Stimulated activated CD8-positive, alpha-beta memory T cell treated with anti-CD3 and anti-CD28 coated beads, Interleukin-2, amount 100 ng/mL, for 1 hour (primary cell): ENCODE data around the gene MTERF2.
A peak's percentile ranks its signal among the peaks of the same experiment; 100 is the strongest.

Source experiments
- DNase-seq, 2 donors: peaks; one replicate each; pipeline ENCODE4 v3.0.0-alpha.2; 2020; ENCODE audit warnings: low read depth in 2 of 2

MTERF2 gene

DNA sequence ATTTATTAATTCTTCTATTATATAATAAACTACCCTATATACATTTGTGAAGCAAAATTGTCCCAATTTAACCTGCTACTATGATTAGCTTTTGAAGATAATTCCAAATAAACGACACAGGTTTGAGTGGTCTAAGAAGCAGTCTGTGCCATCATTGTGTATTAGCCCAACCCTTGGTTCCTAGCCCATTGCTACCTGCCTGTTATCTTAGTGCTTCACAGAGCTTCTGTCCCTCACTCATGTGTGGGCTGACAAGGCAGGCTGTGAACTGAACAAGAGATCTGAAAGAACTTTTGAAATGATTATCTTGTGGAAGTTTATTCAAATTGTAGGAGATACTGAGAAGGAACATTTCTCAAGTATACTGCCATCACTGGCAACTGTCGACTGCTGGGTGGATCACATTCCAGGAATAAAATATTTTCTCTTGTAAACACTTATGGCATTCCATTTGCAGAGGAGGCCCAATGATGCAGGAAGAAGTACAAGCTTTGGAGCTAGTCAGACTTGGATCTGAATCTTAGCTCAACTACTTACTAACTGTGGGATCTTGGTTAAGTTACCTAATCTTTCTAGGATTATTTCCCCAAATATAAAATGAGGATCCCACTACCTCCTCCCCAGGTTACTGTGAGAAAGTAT is 7.8 kb upstream of the MTERF2 start:
- DNase-seq: no peak

DNA sequence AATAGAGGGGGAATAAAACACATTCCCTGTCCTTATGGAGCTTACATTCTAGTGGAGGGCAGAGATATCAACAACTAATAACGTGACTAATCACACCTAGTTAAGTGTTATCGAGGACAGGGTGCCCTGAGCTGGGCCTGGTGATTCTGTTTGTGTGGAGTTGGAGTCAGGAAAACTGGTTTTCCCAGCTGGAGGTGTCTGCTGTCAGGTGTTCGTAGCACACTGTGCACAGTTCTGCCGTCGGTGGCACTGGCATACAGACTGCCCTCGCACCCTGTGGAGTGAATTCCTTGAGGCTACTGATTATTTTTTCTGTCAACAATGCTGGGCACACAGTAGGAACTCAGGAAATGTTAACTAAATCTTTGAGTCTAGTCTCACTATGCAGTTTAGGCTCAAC is 900 bp upstream of the MTERF2 start:
- no peak for DNase-seq

DNA sequence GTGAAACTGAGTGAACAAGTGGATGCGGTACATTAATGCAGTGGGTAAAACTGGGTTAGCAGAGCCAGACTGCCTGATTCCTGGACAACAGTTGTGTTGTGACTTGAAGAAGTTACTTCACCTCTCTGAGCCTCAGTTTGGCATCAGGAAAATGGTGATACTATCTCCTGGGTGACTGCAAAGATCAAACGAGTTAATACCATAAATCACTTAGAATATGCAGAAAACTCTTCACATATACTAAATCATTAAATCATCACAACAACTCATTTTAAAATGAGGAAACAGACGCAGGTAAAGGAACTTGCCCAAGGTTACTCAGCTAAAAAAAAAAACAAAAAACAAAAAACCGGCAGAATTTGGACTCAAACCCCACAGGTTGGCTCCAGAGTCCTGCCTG is 811 bp downstream of the MTERF2 start:
- no peak for DNase-seq

DNA sequence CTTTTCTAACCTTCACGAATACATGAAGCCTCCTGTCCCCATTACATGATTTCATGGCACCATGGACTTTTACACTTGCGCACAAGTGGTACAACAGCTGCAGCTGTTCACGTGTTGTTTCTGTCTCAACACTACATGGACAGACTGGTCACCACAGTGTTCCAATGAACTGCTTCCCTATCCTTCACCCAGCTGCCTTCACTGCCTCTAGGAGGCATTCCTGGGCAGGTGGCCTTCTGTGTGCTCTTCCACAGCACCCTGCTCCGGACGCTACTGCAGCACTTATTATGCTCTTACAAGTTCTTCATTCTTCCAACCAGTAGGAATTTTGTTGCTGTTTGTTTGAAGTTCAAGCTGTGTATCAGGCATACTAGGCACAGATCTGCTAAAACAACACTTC is 1.5 kb downstream of the MTERF2 start:
- no peak for DNase-seq

DNA sequence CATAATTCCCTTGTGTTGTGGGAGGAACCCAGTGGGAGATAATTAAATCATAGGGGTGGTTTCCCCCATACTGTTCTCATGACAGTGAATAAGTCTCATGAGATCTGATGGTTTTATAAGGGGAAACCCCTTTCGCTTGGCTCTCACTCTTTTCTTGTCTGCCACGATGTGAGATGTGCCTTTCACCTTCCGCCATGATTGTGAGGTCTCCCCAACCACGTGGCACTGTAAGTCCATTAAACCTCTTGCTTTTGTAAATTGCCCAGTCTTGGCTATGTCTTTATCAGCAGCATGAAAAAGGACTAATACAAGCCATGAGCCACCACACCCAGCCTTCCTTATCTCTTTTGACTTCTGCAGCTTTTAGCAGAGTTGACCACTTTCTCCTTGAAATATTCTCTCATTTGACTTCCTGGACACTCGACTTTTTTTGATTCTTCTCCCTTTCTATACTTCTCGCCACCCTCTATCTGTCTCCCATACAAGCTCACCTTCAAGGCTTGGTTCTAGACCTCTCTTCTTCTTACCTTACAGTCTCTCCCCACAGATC is 2.3 kb downstream of the MTERF2 start:
- no peak for DNase-seq

DNA sequence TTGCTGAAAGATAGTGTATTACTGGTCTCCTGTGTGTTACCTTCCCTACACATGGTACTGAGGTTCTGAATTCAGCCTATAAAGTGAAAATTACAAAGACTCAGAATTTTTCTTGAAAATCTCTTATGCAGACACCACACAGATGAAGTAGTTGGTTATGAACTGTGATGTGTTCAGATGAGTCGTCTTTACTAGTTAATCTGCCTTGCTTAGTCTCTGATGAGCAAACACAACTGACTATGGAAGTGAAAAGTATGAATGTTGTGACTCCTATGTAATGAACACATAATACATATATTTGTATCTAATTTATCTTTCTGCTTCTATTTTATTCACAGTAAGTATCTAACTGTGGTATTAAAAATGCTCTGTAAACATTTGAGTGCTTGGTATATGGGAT is 4.7 kb downstream of the MTERF2 start:
- DNase-seq: no peak

DNA sequence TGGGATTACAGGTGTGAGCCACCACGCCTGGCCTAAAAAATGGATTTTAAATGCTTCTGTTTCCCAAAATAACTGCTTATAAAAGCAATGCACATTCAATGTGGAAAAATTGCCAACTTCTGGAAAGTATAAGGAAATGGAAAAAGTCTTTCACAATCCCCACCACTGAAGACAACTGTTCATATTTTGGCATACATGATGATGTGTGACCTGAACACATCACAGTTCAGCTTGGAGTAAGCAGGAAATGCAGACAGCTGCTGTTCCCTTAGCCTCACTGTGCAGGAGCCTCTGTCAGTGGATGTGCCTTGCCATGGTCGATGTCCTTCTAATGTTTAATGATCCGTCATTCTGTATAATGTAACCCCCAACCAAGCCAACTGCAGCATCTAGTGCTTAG is 5.2 kb downstream of the MTERF2 start:
- no peak for DNase-seq

DNA sequence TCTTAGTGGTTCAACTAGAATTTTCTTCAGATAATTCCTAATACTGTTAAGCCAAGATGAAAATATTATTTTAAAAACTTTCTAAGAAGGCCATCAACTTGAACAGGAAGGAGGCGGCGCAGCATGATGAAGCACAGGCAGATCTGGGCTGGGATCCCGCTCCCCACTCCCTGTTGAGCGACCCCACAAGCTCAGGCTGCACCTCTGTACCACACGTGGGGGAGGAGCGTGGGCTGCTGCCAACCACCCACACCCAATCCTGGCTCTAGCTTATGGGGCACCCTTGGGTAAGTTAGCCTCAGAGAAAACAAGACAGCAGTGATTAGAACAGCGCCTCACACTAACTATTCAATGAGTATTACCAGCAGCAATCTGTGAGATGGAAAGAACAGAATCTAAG is 6.0 kb downstream of the MTERF2 start:
- no peak for DNase-seq

DNA sequence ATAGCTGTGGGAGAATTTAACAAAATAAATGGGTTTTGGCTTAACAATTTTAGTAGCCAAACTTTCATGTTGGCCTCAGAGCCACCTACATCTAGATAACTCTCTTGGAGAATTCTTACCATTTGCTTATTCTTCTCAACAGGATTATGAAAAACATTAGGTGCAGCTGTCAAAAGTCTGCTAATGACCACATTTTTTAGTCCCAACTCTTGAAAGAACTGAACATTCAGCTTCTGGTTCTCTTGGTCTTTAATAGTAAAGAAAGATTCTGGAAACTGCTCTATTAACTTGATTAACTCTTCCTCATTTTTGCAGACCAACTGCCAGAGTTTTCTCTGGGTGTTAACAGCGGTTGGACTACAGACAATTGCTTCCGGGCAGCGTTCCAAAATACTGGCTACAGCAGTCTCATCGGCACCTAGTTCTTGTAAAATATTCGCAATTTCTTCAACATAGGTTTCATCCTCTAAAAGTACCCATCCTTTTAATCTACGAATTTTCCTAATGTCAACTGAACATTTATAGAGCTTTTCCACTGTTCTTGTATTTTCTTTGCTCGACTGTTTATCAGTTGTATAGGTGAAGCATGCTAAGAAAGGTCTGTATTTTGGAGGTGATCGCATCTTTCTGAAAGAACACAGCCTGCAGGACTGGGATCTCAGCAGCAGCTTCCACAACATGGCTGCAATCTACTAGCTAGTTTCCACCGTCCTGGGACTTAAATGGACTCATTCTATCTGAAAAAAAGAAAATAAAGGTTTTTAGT is 8.7 kb downstream of the MTERF2 start:
- no peak for DNase-seq

DNA sequence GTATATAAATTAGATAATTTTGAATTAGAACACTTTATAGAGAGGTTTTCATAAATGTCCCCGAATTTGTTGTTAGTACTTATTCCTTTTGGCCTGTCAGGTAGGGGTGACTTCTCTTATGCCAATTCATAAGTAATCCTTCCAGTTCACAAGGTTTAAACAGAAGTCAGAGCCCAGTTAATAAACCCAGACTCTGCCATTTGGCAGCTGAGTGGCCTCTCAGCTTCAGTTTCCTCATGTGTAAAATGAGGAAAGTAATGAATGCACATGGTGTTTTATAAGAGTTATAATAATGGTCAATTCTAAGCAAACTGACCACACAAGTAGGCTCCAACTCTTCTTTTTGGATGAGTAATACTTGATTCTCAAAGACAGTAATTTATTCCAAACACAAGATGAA is 10.3 kb downstream of the MTERF2 start:
- DNase-seq: no peak

DNA sequence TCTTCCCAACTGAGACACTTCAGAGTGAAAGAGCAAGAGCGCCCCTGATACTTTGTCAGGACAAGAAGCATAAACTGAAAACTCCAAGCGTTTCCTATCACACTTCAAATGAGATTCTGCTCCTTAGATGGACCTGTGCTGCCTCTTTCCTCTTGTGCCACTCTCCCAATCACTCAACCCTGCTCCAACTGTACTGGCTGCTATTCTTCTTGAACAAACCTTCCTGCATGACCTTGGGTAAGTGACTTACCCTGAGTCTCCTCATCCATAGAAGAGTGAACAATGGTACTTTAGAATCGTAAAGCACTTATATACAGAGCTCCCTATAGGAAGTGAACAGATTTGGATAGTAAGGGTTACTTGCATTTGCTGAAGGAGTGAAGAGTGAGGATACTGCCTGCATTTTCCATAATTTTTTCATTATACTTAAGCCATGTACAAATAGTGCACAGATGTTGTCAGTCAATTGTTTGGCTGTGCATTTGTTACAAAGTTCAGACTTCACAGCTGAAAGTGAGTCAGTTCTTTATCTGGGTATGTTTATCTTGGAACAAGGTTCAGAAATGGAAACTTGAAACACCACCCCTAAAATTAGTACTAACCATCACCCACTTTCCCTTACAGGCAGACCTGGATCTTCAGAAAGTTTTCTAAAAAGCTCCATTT is 10.8 kb downstream of the MTERF2 start:
- DNase-seq: no peak

DNA sequence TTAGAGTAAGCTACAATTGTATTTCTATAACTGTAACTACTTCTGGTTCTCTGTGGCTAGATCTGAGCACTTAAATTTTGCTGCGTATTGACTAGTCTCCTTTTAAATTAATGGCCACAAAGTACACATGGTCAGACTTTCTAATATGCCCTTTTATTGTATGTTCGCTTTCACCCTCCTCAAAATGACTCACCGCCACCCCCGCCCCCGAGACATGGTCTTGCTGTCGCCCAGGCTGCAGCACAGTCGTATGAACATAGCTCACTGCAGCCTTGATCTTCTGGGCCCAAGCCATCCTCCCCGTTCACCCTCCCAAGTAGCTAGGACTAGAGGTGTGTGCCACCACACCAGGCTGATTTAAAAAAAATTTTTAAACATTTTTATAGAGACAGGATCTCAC is 11.8 kb downstream of the MTERF2 start:
- no peak for DNase-seq

DNA sequence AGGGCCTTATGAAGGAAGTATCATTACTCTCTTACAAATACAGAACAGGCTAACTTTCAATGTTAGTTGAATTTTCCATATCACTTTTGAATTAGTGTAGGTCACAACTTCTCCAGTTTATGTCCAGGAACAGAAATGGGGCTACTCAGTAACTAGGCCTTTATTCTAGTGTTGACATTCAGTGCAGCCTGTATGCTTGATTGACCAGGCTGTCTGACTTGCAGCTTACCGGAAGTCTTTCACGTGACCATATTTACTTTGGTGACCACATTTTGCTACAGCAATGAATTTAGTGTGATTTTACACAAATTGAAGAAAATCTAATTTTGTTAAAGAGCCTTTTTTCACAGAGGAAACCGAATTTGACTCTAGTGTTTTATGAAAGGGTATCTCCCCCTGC is 12.4 kb downstream of the MTERF2 start:
- no peak for DNase-seq

DNA sequence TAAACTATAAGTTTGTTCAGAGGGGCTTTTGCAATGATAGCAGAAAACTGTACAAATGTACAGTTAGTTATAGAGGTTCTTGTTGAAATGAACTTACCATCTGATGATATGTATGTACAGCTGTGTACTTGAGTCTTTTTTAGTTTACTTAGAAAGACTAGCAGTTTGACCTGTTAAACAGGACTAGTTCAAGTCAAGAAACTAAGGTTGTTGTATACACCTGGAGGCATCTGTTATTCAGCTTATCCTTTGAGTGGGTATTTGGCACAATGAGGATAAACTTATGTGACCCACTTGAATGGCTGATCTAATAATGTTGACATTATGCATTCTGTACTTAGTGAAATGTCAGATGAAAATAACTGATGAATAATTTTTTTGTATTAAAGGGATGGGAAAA is 13.4 kb downstream of the MTERF2 start:
- no peak for DNase-seq

DNA sequence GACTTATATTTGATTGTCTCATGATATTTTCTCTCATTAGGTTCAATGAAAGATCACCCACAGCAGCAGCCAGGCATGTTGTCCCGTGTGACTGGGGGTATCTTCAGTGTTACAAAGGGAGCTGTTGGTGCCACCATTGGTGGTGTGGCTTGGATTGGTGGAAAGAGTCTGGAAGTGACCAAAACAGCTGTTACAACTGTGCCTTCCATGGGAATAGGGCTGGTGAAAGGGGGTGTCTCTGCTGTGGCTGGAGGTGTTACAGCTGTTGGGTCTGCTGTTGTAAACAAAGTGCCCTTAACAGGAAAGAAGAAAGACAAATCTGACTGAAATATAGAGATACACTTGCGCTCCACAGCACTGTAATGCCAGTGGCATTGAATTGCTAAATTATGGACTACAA is 15.9 kb downstream of the MTERF2 start:
- DNase-seq: no peak

DNA sequence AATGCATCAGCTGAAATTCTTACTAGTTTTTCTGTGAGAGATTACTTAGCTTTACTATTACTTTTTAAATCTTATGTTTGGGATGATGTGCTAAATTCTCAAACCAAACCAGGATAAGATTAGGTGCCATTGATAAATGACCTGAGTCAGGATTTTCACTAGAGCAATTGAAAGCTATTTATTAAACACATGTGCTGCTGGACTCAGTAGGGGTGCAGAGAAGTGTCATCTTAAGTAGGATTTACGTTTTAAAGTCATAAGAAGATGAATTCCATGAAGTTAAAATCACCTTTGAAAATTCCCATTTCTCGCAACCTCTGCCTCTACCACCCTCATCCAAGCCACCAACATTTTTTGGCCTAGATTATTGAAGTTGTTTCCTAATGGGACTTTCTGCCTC is 22.4 kb downstream of the MTERF2 start:
- no peak for DNase-seq

DNA sequence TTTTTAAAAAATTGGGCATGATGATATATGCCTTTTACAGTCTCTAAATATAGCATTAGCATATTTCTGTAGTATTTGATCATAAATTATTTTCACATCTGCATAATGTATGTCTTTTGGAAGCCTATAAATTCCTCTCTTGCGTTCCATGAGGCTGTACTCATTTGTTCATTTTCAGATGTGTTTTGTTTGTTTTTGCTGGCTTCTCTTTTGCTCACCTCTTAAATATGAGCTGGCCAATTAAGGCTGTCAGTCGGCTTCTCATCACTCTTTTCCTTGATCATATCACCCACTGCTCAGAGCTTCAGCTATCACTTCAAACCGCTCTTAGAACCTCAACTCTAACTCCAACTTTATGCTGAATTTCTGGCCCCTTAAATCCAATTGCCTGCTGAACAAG is 24.7 kb downstream of the MTERF2 start:
- no peak for DNase-seq

DNA sequence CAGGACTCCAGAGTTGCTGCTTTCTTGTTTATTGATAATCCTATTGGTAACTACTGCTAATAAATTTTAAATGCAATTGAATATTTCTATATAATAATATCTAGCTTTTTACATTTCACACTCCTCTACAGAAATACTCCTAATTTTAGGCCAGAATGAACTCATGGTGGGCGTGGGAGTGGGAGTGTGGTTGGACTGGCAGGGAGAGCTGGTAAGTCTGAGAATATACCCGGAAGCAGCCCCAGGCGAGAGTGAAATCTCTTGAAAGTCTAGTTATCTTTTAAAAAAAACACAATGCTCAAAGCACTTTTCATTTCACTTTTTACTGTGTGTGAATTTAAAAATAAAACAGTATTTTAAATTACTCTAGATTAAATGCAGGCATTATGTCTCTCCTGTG is 26.5 kb downstream of the MTERF2 start:
- DNase-seq: no peak

DNA sequence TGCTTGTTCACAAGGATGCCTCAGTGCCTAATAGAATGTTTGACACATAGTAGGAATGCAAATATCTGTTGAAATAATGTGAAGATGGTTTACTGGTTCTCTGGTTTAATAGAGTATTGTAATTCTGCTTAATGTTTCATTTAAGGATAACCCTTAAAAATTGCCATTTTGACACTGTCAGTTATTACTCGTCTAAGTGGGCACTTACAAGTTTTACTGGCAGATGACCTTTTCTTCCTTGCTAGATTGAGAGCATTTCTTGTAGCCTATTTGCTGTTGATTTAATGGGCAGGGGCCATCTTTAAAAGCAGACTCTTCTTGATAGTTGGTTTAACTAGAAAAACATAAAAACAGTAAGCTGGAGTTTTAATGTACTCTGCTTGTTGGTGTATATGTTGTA is 29.4 kb downstream of the MTERF2 start:
- no peak for DNase-seq

DNA sequence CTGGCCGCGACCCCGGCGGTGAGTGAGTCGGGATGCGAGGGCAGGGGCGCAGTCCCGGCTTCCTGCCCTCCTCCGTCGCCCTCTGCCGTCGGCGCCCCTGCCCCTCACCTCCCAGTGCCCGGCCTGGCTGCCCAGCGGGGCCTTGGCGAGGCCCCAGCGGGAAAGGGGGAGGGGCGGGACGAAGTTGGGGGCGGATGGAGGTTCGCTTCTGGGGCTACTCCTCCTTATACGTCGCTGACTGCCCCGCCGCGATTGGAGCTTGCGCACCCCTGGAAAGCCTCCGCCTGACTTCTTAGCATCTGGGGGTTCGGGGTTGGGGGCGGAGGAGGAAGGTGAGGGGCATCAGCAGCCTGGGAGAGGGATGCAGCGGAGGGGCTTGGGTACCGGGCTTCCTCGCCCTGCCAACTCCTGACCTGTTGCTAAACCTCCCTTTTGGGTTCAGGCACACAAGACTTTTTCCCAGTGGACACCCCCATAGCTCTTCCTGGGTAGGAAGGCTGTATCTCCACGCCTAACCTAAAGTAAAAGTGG is 30.8 kb downstream of the MTERF2 start:
- DNase-seq: peak; percentile 12 to 18

DNA sequence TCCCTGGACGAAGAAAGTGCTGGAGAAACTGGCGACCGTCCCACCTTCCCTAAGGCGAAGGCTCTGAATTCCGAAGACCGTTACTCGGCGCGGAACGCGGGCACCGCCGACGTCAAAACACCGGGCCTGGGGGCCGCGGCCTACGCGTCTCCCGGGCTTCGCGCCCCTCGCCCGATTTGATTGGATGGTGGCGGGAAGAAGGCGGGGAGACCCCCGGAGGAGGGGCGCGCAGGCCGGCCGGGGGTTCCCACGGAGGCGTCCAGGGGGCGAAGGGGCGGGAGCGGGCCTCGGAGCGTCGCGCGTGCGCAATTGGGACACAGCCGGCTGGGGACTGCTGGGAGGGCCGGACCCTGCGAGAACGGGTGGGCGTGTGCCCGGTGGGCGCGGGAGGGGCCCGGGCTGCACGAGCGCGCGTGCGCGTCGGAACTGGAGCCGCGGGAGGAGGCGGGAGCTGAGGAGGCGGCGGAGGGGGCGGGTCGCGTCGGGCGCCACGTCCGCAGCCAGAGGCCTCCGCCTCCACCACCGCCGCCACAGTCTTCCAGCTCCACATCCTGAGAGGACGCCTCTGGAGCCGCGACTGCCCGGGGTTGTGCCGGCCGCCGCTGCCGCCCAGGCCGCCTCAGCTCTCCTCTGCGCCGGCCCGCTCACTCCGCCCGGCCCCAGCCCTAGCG is 31.4 kb downstream of the MTERF2 start, which contains the start of gene TMEM263:
TSS of gene TMEM263 (plus strand) at position 531 of the 671 bp plus-strand sequence. CDS start 11,210 bp downstream, outside the sequence.
- DNase-seq: peak; percentile 83 to 90
